ENCODE data around the gene KIAA1549.

KIAA1549 gene

GRCh38 chr7:138903186-138903820, 77.9 kb downstream of the KIAA1549 start:
- DNase-seq: no peak

GRCh38 chr7:138902161-138902560, 79.0 kb downstream of the KIAA1549 start:
- no peak for DNase-seq

- no peak for DNase-seq
These were observed 81.0 kb downstream of the KIAA1549 start for GRCh38 chr7:138900035-138900828.

- DNase-seq: no peak
These were observed 82.4 kb downstream of the KIAA1549 start for GRCh38 chr7:138898802-138899201.

GRCh38 chr7:138898255-138898654, 82.9 kb downstream of the KIAA1549 start:
- DNase-seq: no peak

- no peak for DNase-seq
These were observed 85.5 kb downstream of the KIAA1549 start for GRCh38 chr7:138895679-138896078.

- no peak for DNase-seq
These were observed 87.9 kb downstream of the KIAA1549 start for GRCh38 chr7:138893258-138893657.

GRCh38 chr7:138892812-138893211, 88.4 kb downstream of the KIAA1549 start:
- no peak for DNase-seq

- no peak for DNase-seq
These were observed 89.1 kb downstream of the KIAA1549 start for GRCh38 chr7:138892006-138892630.

GRCh38 chr7:138891446-138891810, 89.8 kb downstream of the KIAA1549 start:
- DNase-seq: no peak

GRCh38 chr7:138890499-138891445, 90.4 kb downstream of the KIAA1549 start:
- DNase-seq: no peak

- DNase-seq: no peak
These were observed 91.3 kb downstream of the KIAA1549 start for GRCh38 chr7:138889582-138890498.

- DNase-seq: no peak
These were observed 93.1 kb downstream of the KIAA1549 start for GRCh38 chr7:138887872-138888656.

- no peak for DNase-seq
These were observed 94.0 kb downstream of the KIAA1549 start for GRCh38 chr7:138887085-138887710.

- DNase-seq: peak in 1 of 2 experiments; percentile 20
These were observed 94.7 kb downstream of the KIAA1549 start for GRCh38 chr7:138886501-138886917.

- no peak for DNase-seq
These were observed 95.6 kb downstream of the KIAA1549 start for GRCh38 chr7:138885383-138886147.

GRCh38 chr7:138882249-138882648, 98.9 kb downstream of the KIAA1549 start:
- no peak for DNase-seq

- DNase-seq: no peak
These were observed 99.5 kb downstream of the KIAA1549 start for GRCh38 chr7:138881579-138882188.
